Muscle of arm (tissue), 12 donors: ENCODE data around the gene FLNB. TPM values are rescaled to one million over a fixed set of nuclear protein-coding genes. Genes with fewer than 3 reads are reported as not detected.

Source experiments
- DNase-seq: peaks from one replicate; pipeline ENCODE4 v3.0.0-alpha.2; 2013
- polyA plus RNA-seq, 12 donors: library from polyadenylated mRNA; unstranded; fragments of 120-200 nt; gene quantifications; one replicate each; pipeline ENCODE4 v1.2.1, GENCODE V29; 2013; ENCODE audit not compliant: insufficient read length in 12 of 12

The FLNB gene
- polyA plus RNA-seq, 12 donors, result 44.4 to 120 (median 54.9) TPM; not detected in 1

GRCh38 chr3:58179235-58180098, 171.2 kb downstream of the FLNB start:
- DNase-seq, result no peak

- DNase-seq, result no peak
Measured at GRCh38 chr3:58180099-58180880, 172.1 kb downstream of the FLNB start.

GRCh38 chr3:58180940-58181587, 172.8 kb downstream of the FLNB start:
- DNase-seq, result no peak

GRCh38 chr3:58183221-58183620, 175.0 kb downstream of the FLNB start:
- no peak for DNase-seq

GRCh38 chr3:58183891-58184290, 175.7 kb downstream of the FLNB start:
- no peak for DNase-seq

- no peak for DNase-seq
Measured at GRCh38 chr3:58184309-58184981, 176.2 kb downstream of the FLNB start.

- DNase-seq, result no peak
Measured at GRCh38 chr3:58184982-58185360, 176.7 kb downstream of the FLNB start.

- no peak for DNase-seq
Measured at GRCh38 chr3:58188173-58188564, 179.9 kb downstream of the FLNB start.

- no peak for DNase-seq
Measured at GRCh38 chr3:58188921-58189451, 180.8 kb downstream of the FLNB start.

- DNase-seq, result no peak
Measured at GRCh38 chr3:58189691-58190090, 181.5 kb downstream of the FLNB start.

- DNase-seq, result no peak
Measured at GRCh38 chr3:58190291-58190690, 182.1 kb downstream of the FLNB start.

- DNase-seq, result no peak
Measured at GRCh38 chr3:58190882-58191281, 182.7 kb downstream of the FLNB start.

GRCh38 chr3:58191361-58191991, 183.3 kb downstream of the FLNB start:
- no peak for DNase-seq

- no peak for DNase-seq
Measured at GRCh38 chr3:58192069-58192468, 183.8 kb downstream of the FLNB start.

- DNase-seq, result no peak
Measured at GRCh38 chr3:58193682-58194407, 185.6 kb downstream of the FLNB start.

- DNase-seq, result no peak
Measured at GRCh38 chr3:58197588-58197987, 189.4 kb downstream of the FLNB start.

- DNase-seq, result no peak
Measured at GRCh38 chr3:58198362-58198761, 190.1 kb downstream of the FLNB start.

- no peak for DNase-seq
Measured at GRCh38 chr3:58198804-58199203, 190.6 kb downstream of the FLNB start.

- no peak for DNase-seq
Measured at GRCh38 chr3:58200121-58200709, 192.0 kb downstream of the FLNB start.

- DNase-seq, result no peak
Measured at GRCh38 chr3:58200846-58201355, 192.7 kb downstream of the FLNB start.
